A549 (cell line): ENCODE results near the gene FRY. TPM values are rescaled to one million over a fixed set of nuclear protein-coding genes. Genes with fewer than 3 reads are reported as not detected.

ENCODE experiments used
- ATAC-seq, 2 experiments: fragments of 200-7000 bp in 1 of 2; fragments of >200 bp in 1 of 2; cut with Nextera tagmentation in 1 of 2; cut with Tn5 transposase in 1 of 2; 3 replicates each; pipeline versions ENCODE4 v1.8.0 to v1.9.1; 2018 to 2020; ENCODE audit warnings: mild to moderate bottlenecking in 1 of 2, moderate library complexity in 1 of 2
- CTCF ChIA-PET: fragments of 300-600 bp; sonication (Branson Sonifier 250); formaldehyde crosslinking; extraction: SDS; loops from one replicate; lab custom pipeline; 2021; ENCODE audit warnings: antibody characterized with exemption, inconsistent platforms; lab: Yijun Ruan, JAX
- POLR2A ChIA-PET: fragments of 350-600 bp; formaldehyde crosslinking; extraction: SDS; loops from one replicate; lab custom pipeline; 2021; ENCODE audit warnings: antibody characterized with exemption, inconsistent platforms; lab: Yijun Ruan, JAX
- DNase-seq, 2 experiments: peaks; one replicate each; pipeline versions ENCODE4 v3.0.0 to v3.0.0-alpha.2; 2011 to 2016; ENCODE audit warnings: low read depth in 1 of 2, low spot score in 1 of 2
- FAIRE-seq: peaks from 2 replicates; lab custom pipeline; 2011; peaks lifted over from hg19 to GRCh38; lab: Jason Lieb, UNC
- H3K27ac ChIP-seq, 2 experiments: fragments of >200 bp; sonication (Bioruptor Twin); formaldehyde crosslinking; 3 replicates each; pipeline ENCODE4 v1.5.1; 2016 to 2017
- H3K4me1 ChIP-seq: fragments of >200 bp; sonication (Bioruptor Twin); formaldehyde crosslinking; 3 replicates; pipeline ENCODE4 v1.6.1; 2016
- H3K4me2 ChIP-seq: fragments of >200 bp; sonication (Bioruptor Twin); formaldehyde crosslinking; 3 replicates; pipeline ENCODE4 v1.6.1; 2016
- H3K4me3 ChIP-seq: fragments of >200 bp; sonication (Bioruptor Twin); formaldehyde crosslinking; 3 replicates; pipeline ENCODE4 v1.5.1; 2016
- H3K9me3 ChIP-seq: fragments of >200 bp; sonication (Bioruptor Twin); formaldehyde crosslinking; 3 replicates; pipeline ENCODE4 v1.6.1; 2016
- BHLHE40 ChIP-seq: IDR thresholded peaks from 2 replicates; pipeline ENCODE4 v1.6.1; 2012; ENCODE audit warnings: low read depth, low read length, inconsistent platforms
- CBX2 ChIP-seq: fragments of 200-600 bp; sonication (generic); IDR thresholded peaks from 2 replicates; pipeline ENCODE4 v1.6.1; 2016; ENCODE audit warnings: low read depth, mild to moderate bottlenecking, borderline replicate concordance
- CEBPB ChIP-seq, 2 experiments: fragments of >200 bp in 1 of 2; sonication (Bioruptor Twin) in 1 of 2; formaldehyde crosslinking in 1 of 2; IDR thresholded peaks; 2 replicates each; pipeline ENCODE4 v1.6.1; 2012 to 2016
- CHD4 ChIP-seq: fragments of 200-600 bp; sonication (generic); IDR thresholded peaks from 2 replicates; pipeline ENCODE4 v1.6.1; 2016; ENCODE audit warnings: antibody characterized with exemption, mild to moderate bottlenecking, borderline replicate concordance
- E2F6 ChIP-seq: IDR thresholded peaks from 2 replicates; pipeline ENCODE4 v1.6.1; 2012; ENCODE audit warnings: low read depth, borderline replicate concordance
- EHF ChIP-seq: fragments of 250-450 bp; sonication (Bioruptor Pico); IDR thresholded peaks from 2 replicates; pipeline ENCODE4 v1.5.0; 2020; ENCODE audit warnings: mild to moderate bottlenecking
- ESRRA ChIP-seq: fragments of 150-350 bp; IDR thresholded peaks from 2 replicates; pipeline ENCODE4 v1.6.1; 2014; ENCODE audit warnings: mild to moderate bottlenecking, low read length, borderline replicate concordance
- FOXS1 ChIP-seq: fragments of 250-450 bp; sonication (Bioruptor Pico); IDR thresholded peaks from 2 replicates; pipeline ENCODE4 v1.5.0; 2020; ENCODE audit warnings: mild to moderate bottlenecking, moderate library complexity
- GATA3 ChIP-seq: IDR thresholded peaks from 2 replicates; pipeline ENCODE4 v1.6.1; 2012; ENCODE audit warnings: borderline replicate concordance
- HDAC2 ChIP-seq: fragments of 200-600 bp; sonication (generic); IDR thresholded peaks from 2 replicates; pipeline ENCODE4 v1.6.1; 2016
- HEYL ChIP-seq: fragments of 250-450 bp; sonication (Bioruptor Pico); IDR thresholded peaks from 2 replicates; pipeline ENCODE4 v1.8.0; 2021; ENCODE audit warnings: mild to moderate bottlenecking, moderate library complexity
- HMGXB4 ChIP-seq: fragments of 250-450 bp; sonication (Bioruptor Pico); IDR thresholded peaks from 2 replicates; pipeline ENCODE4 v1.5.0; 2021; ENCODE audit warnings: mild to moderate bottlenecking, moderate library complexity, borderline replicate concordance
- HOXB13 ChIP-seq: fragments of 250-450 bp; sonication (Bioruptor Pico); IDR thresholded peaks from 2 replicates; pipeline ENCODE4 v1.5.0; 2020; ENCODE audit warnings: low read depth, mild to moderate bottlenecking, moderate library complexity
- JUN ChIP-seq, 2 experiments: fragments of >200 bp; sonication (Bioruptor Twin); formaldehyde crosslinking; IDR thresholded peaks; 2 replicates in 1 of 2; 3 replicates in 1 of 2; pipeline ENCODE4 v1.6.1; 2016 to 2017
- JUNB ChIP-seq: fragments of >200 bp; sonication (Bioruptor Twin); formaldehyde crosslinking; IDR thresholded peaks from 2 replicates; pipeline ENCODE4 v1.6.1; 2016
- KDM1A ChIP-seq: fragments of 200-600 bp; sonication (generic); IDR thresholded peaks from 2 replicates; pipeline ENCODE4 v1.6.1; 2016; ENCODE audit warnings: low read depth, mild to moderate bottlenecking
- NR3C1 ChIP-seq: fragments of >200 bp; sonication (Bioruptor Twin); formaldehyde crosslinking; IDR thresholded peaks from 3 replicates; pipeline ENCODE4 v1.6.1; 2017
- PHF8 ChIP-seq: fragments of 200-600 bp; sonication (generic); IDR thresholded peaks from 2 replicates; pipeline ENCODE4 v1.6.1; 2016; ENCODE audit warnings: low read depth, mild to moderate bottlenecking, antibody characterized with exemption, moderate library complexity, borderline replicate concordance
- POLR2A ChIP-seq: IDR thresholded peaks from 2 replicates; pipeline ENCODE4 v1.6.1; 2012; ENCODE audit warnings: mild to moderate bottlenecking, low read length
- POLR2AphosphoS2 ChIP-seq: conservative IDR thresholded peaks from 2 replicates; pipeline ENCODE4 v1.6.1; 2012; ENCODE audit warnings: low read length, improper control_type of control experiment, inconsistent platforms
- RARB ChIP-seq: fragments of 250-450 bp; sonication (Bioruptor Pico); IDR thresholded peaks from 2 replicates; pipeline ENCODE4 v1.8.0; 2021; ENCODE audit warnings: mild to moderate bottlenecking, moderate library complexity
- RCOR1 ChIP-seq: fragments of 150-350 bp; IDR thresholded peaks from 2 replicates; pipeline ENCODE4 v1.6.1; 2014; ENCODE audit warnings: antibody characterized with exemption, low read length, low read depth
- RFX5 ChIP-seq: fragments of 450-650 bp; IDR thresholded peaks from 2 replicates; pipeline ENCODE4 v1.7.1; 2014; ENCODE audit warnings: antibody characterized with exemption, mild to moderate bottlenecking, moderate library complexity
- SREBF2 ChIP-seq: fragments of 450-650 bp; IDR thresholded peaks from 2 replicates; pipeline ENCODE4 v1.6.1; 2014; ENCODE audit warnings: mild to moderate bottlenecking, moderate library complexity
- USF2 ChIP-seq: fragments of 450-650 bp; IDR thresholded peaks from 2 replicates; pipeline ENCODE4 v1.6.1; 2014; ENCODE audit warnings: antibody characterized with exemption
- WGBS: methylation state at CpG from one replicate; pipeline ENCODE4 v1.1.6; 2017; ENCODE audit errors: missing lambda C conversion rate; 5-methylcytosine and 5-hydroxymethylcytosine counted together
- polyA plus RNA-seq, 4 experiments: library from polyadenylated mRNA; depleted of rRNA in 3 of 4; stranded (reverse); fragments of >200 nt; fragmentation: RNase III in 1 of 4; extraction: RNeasy Plus Mini Kit Qiagen cat#74134 plus additional on column Dnase treatment in 1 of 4; gene quantifications; 2 replicates in 3 of 4; 3 replicates in 1 of 4; pipeline ENCODE4 v1.2.3, GENCODE V29; 2011 to 2017
- TF ChIP-seq, protein P1 (sequence below): fragments of 250-450 bp; sonication (Bioruptor Pico); IDR thresholded peaks from 2 replicates; pipeline ENCODE4 v1.5.0; 2020; ENCODE audit warnings: low read depth, mild to moderate bottlenecking, moderate library complexity
- TF ChIP-seq, protein P2 (sequence below): IDR thresholded peaks from 2 replicates; pipeline ENCODE4 v1.6.1; 2012

The FRY gene
- polyA plus RNA-seq, 2 of the 4 experiments (the other 2 are of a cell fraction), result 0.08 to 0.26 TPM

- no peak overlapping the region for H3K4me3 ChIP-seq
- FAIRE-seq, result no peak
- no peak for ATAC-seq
- CTCF ChIA-PET, result no interaction called here
- no peaks in the 10 kb centered on the region for H3K4me1 ChIP-seq
- no peak for DNase-seq
- no peaks in the 10 kb centered on the region for H3K9me3 ChIP-seq
- H3K27ac ChIP-seq, result no peak overlapping the region
- no peak for TF ChIP-seq BHLHE40
- TF ChIP-seq RCOR1, result no peak
- TF ChIP-seq CEBPB (IDR thresholded peaks at IDR 0.05), result no peak
- no peak for TF ChIP-seq CHD4
- no peak for TF ChIP-seq PHF8
- TF ChIP-seq RARB (CRISPR knock-in tag), result no peak
- no peak for TF ChIP-seq JUN (IDR thresholded peaks at IDR 0.05)
- no peak for TF ChIP-seq HOXB13 (CRISPR knock-in tag)
- no peak for TF ChIP-seq E2F6
- no peak for TF ChIP-seq POLR2A
- TF ChIP-seq, protein P1, sequence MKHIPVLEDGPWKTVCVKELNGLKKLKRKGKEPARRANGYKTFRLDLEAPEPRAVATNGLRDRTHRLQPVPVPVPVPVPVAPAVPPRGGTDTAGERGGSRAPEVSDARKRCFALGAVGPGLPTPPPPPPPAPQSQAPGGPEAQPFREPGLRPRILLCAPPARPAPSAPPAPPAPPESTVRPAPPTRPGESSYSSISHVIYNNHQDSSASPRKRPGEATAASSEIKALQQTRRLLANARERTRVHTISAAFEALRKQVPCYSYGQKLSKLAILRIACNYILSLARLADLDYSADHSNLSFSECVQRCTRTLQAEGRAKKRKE (CRISPR knock-in tag), result no peak
- TF ChIP-seq HEYL (CRISPR knock-in tag), result no peak
- TF ChIP-seq, all 56 proteins: peak for 0
- 38% methylated on average over 3 of the region's 3 CpGs for WGBS
- H3K4me2 ChIP-seq, result no peak overlapping the region
- POLR2A ChIA-PET, result no interaction called here
These were observed 180.8 kb downstream of the FRY start for GRCh38 chr13:32212421-32212820.

- Histone ChIP-seq H3K4me2 (no peak overlapping the region), H3K4me1 (no peaks in the 10 kb centered on the region), H3K9me3 (no peaks in the 10 kb centered on the region), H3K4me3 (no peak overlapping the region), H3K27ac (no peak overlapping the region)
- TF ChIP-seq CBX2 (no peak), NR3C1 (no peak), JUNB (no peak), POLR2AphosphoS2 (no peak), RFX5 (no peak), SREBF2 (no peak), HDAC2 (no peak), GATA3 (no peak), ESRRA (no peak), HMGXB4 (no peak), EHF (no peak), HOXB13 (CRISPR knock-in tag) (no peak), KDM1A (no peak), FOXS1 (CRISPR knock-in tag) (no peak), USF2 (no peak)
- TF ChIP-seq, protein P2, sequence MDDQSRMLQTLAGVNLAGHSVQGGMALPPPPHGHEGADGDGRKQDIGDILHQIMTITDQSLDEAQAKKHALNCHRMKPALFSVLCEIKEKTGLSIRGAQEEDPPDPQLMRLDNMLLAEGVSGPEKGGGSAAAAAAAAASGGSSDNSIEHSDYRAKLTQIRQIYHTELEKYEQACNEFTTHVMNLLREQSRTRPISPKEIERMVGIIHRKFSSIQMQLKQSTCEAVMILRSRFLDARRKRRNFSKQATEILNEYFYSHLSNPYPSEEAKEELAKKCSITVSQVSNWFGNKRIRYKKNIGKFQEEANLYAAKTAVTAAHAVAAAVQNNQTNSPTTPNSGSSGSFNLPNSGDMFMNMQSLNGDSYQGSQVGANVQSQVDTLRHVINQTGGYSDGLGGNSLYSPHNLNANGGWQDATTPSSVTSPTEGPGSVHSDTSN, result no peak
- ATAC-seq (no peak), DNase-seq (no peak), FAIRE-seq (no peak)
- ChIA-PET POLR2A (no interaction called here), CTCF (interaction anchor here (1.2 kb wide), 1 partner anchor 10 kb away, joined by 3 read pairs; no protein-coding TSS in a partner anchor)
These were observed 182.1 kb downstream of the FRY start for GRCh38 chr13:32213626-32214025.
